ENCODE measurements around the gene CTSF.
"Not testable (repeated sequence)": the region's sequence is repeated elsewhere in the genome, so short reads cannot be mapped to it uniquely, and the experiment has no call there.

The CTSF gene

GRCh38 chr11:66568124-66568916, at the start of gene CTSF:
Gene CTSF, minus strand, starts transcription at chr11:66568606. Its CDS starts 120 bp downstream, at chr11:66568486.
- DNase-seq: peak; percentile 40 to 77 (median 56)

GRCh38 chr11:66617155-66617834, 48.9 kb upstream of the CTSF start:
- peak in 2 of 6 experiments; percentile 30 to 40 for DNase-seq

GRCh38 chr11:66616379-66617154, 48.2 kb upstream of the CTSF start, which contains the start of gene RBM14:
Gene RBM14, plus strand, starts transcription at chr11:66616630. Its CDS starts 91 bp downstream, at chr11:66616721.
- peak; percentile 97 to 99 (median 98) for DNase-seq

GRCh38 chr11:66614073-66614472, 45.7 kb upstream of the CTSF start:
- DNase-seq: no peak

GRCh38 chr11:66612458-66612857, 44.1 kb upstream of the CTSF start:
- no peak for DNase-seq

- DNase-seq: no peak
These were observed 41.6 kb upstream of the CTSF start for GRCh38 chr11:66609721-66610617.

- no peak for DNase-seq
These were observed 38.9 kb upstream of the CTSF start for GRCh38 chr11:66607126-66607834.

- DNase-seq: not testable (repeated sequence)
These were observed 38.2 kb upstream of the CTSF start for GRCh38 chr11:66606608-66607007.

- DNase-seq: no peak
These were observed 35.7 kb upstream of the CTSF start for GRCh38 chr11:66604155-66604554.

- DNase-seq: no peak
These were observed 34.7 kb upstream of the CTSF start for GRCh38 chr11:66603072-66603471.

- no peak for DNase-seq
These were observed 32.3 kb upstream of the CTSF start for GRCh38 chr11:66600631-66601233.

GRCh38 chr11:66600219-66600618, 31.8 kb upstream of the CTSF start:
- DNase-seq: no peak

- no peak for DNase-seq
These were observed 30.6 kb upstream of the CTSF start for GRCh38 chr11:66598993-66599392.

- peak in 2 of 6 experiments; percentile 29 to 45 for DNase-seq
These were observed 27.0 kb upstream of the CTSF start for GRCh38 chr11:66595245-66595904.

- DNase-seq: no peak
These were observed 25.2 kb upstream of the CTSF start for GRCh38 chr11:66593650-66594049.

- DNase-seq: no peak
These were observed 24.9 kb upstream of the CTSF start for GRCh38 chr11:66593303-66593635.

- DNase-seq: peak; percentile 89 to 99 (median 95)
These were observed 24.3 kb upstream of the CTSF start, which contains the start of the genes CCDC87 and CCS for GRCh38 chr11:66592457-66593302. Gene CCDC87, minus strand, starts transcription at chr11:66593063. Its CDS starts 48 bp downstream, at chr11:66593015. Gene CCS, plus strand, starts transcription at chr11:66593185. Its CDS starts 77 bp downstream, at chr11:66593262.

- DNase-seq: no peak
These were observed 22.8 kb upstream of the CTSF start for GRCh38 chr11:66591175-66591574.

- no peak for DNase-seq
These were observed 21.7 kb upstream of the CTSF start for GRCh38 chr11:66589996-66590675.
